Lower leg skin (tissue), 4 donors: ENCODE measurements around the gene BCAT1. TPM values are rescaled to one million over a fixed set of nuclear protein-coding genes. Genes with fewer than 3 reads are reported as not detected.
"Not testable (repeated sequence)": the region's sequence is repeated elsewhere in the genome, so short reads cannot be mapped to it uniquely, and the experiment has no call there.

Experiments used
- DNase-seq, 2 donors: peaks; one replicate each; pipeline ENCODE4 v3.0.0-alpha.2; 2019; ENCODE audit warnings: low spot score in 2 of 2
- H3K4me3 ChIP-seq: fragments of 200-600 bp; sonication (generic); 2 replicates; pipeline ENCODE4 v1.5.1; 2017; ENCODE audit warnings: mild to moderate bottlenecking, low read depth; ENCODE audit not compliant: poor library complexity, severe bottlenecking
- POLR2A ChIP-seq, 2 donors: fragments of 450-650 bp; IDR thresholded peaks; one replicate each; pipeline ENCODE4 v1.6.1; 2016 to 2017; ENCODE audit warnings: antibody characterized with exemption in 2 of 2, mild to moderate bottlenecking in 1 of 2, moderate library complexity in 1 of 2
- WGBS, 2 donors: methylation state at CpG; one replicate each; pipeline ENCODE4 v1.1.5; 2018; 5-methylcytosine and 5-hydroxymethylcytosine counted together
- intact Hi-C: fragments of 100-400 bp; cut with DNase I; formaldehyde crosslinking; loops from one replicate; pipeline ENCODE4 v1.15.0; 2023; ENCODE audit warnings: low total_unique reads
- total RNA-seq, 4 donors: library from RNA; depleted of rRNA; stranded (reverse); fragments of >200 nt; gene quantifications; one replicate each; pipeline ENCODE4 v1.1.0, GENCODE V29; 2016
- TF ChIP-seq, protein P1 (sequence below), 3 donors: fragments of 450-650 bp; IDR thresholded peaks; one replicate each; pipeline ENCODE4 v1.5.1; 2016; ENCODE audit warnings: antibody characterized with exemption in 3 of 3, mild to moderate bottlenecking in 3 of 3, moderate library complexity in 2 of 3

BCAT1 gene
- total RNA-seq, 4 donors from 2014 or later = 1.0 to 4.6 (median 2.8) TPM

DNA sequence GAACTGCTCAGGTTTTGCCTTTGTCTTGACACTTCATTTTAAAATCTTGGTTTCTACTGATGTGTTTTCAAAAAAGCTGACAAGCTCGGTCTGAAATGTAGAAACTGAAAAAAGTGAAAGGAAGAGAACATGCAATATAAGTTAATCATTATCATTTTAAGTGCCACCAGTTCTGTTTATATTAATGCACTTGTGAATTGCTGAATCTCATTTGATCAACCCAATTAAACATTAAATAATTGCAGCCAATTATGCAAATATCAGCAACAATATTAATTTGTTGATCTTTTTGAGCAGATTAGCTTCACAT, 133.8 kb downstream of the BCAT1 start:
- H3K4me3 ChIP-seq = no peak overlapping the region
- TF ChIP-seq, protein P1, sequence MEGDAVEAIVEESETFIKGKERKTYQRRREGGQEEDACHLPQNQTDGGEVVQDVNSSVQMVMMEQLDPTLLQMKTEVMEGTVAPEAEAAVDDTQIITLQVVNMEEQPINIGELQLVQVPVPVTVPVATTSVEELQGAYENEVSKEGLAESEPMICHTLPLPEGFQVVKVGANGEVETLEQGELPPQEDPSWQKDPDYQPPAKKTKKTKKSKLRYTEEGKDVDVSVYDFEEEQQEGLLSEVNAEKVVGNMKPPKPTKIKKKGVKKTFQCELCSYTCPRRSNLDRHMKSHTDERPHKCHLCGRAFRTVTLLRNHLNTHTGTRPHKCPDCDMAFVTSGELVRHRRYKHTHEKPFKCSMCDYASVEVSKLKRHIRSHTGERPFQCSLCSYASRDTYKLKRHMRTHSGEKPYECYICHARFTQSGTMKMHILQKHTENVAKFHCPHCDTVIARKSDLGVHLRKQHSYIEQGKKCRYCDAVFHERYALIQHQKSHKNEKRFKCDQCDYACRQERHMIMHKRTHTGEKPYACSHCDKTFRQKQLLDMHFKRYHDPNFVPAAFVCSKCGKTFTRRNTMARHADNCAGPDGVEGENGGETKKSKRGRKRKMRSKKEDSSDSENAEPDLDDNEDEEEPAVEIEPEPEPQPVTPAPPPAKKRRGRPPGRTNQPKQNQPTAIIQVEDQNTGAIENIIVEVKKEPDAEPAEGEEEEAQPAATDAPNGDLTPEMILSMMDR (IDR thresholded peaks at IDR 0.05) = no peak
- no peak for TF ChIP-seq POLR2A (IDR thresholded peaks at IDR 0.05)
- DNase-seq = no peak
- intact Hi-C loops = no loop called here
- WGBS, 2 donors = 58 to 65% methylated on average over 1 of the region's 1 CpG

DNA sequence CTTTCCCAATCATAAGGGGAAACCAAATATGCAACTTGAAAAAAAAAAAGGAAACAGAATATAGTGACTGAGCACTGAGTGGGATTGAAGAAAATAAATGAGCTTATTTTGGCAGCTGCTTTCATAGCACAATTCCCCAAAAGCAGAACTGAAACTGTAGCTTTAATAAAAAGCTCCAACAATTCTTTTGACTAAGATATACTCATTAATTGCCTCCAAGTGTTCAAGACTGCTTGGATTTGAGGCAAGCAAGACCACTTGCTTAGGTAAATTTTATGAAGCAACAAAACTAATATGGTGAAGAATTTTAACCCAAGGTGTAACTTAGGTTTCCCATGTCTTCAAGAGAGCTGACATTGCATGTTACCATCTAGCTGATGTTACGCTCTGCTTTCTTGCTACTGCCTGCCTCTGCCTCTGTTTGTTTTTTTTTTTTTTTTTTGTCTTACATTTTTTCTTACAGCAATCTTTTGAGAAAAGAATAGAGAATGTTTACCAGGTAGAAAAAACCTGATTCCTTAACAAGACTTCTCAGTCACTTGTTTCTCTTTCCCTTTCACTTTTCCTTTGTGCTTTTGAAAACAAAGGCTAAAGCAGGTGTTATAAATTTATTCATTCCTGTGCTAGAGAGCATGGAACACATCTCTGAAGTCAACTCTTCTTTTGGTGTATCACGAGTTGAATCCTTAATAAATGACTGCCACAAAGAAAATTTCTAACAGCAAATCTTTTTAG, 134.4 kb downstream of the BCAT1 start:
- DNase-seq = no peak
- TF ChIP-seq, protein P1 (IDR thresholded peaks at IDR 0.05) = no peak
- TF ChIP-seq POLR2A (IDR thresholded peaks at IDR 0.05) = no peak
- H3K4me3 ChIP-seq = no peak overlapping the region
- WGBS, 2 donors = 66 to 78% methylated on average over 2 of the region's 2 CpGs
- intact Hi-C loops = no loop called here

DNA sequence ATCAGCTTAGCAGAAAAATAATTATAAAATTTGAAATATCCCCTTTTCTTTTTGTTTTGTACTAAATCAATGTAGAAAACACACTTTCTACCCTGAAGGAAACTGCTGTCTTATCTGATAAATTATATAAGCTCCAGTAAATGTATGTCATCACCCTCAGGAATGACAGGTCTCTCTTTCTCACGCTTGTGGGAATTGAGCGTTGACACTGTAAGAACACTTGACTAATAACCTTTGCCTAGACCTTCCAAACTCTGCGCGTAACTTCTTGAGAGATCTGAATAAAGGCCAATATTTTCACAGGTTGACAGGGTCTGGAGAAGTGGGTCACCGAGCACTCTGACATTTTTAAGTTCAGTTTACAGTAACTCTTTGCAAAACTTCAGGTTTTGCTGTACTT, 138.5 kb downstream of the BCAT1 start:
- intact Hi-C loops = no loop called here
- DNase-seq = no peak
- 89 to 95% methylated on average over 5 of the region's 5 CpGs for WGBS, 2 donors
- TF ChIP-seq, protein P1 (IDR thresholded peaks at IDR 0.05) = no peak
- no peak for TF ChIP-seq POLR2A (IDR thresholded peaks at IDR 0.05)
- H3K4me3 ChIP-seq = no peak overlapping the region

DNA sequence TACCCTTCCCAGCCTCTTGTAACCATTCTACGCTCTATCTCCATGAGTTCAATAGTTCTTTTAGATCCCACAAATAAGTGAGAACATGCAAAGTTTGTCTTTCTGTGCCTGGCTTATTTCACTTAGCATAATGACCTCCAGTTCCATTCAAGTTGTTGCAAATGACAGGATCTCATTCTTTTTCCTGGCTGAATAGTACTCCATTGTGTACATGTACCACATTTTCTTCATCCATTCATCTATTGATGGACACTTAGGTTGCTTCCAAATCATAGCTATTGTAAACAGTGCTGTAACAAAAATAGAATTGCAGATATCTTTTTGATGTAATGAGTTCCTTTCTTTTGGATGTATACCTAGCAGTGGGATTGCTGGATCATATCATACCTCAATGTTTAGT, 139.6 kb downstream of the BCAT1 start:
- H3K4me3 ChIP-seq, intact Hi-C loops, DNase-seq: not testable (repeated sequence)
- 100% methylated on average over 1 of the region's 1 CpG for WGBS, 2 donors

DNA sequence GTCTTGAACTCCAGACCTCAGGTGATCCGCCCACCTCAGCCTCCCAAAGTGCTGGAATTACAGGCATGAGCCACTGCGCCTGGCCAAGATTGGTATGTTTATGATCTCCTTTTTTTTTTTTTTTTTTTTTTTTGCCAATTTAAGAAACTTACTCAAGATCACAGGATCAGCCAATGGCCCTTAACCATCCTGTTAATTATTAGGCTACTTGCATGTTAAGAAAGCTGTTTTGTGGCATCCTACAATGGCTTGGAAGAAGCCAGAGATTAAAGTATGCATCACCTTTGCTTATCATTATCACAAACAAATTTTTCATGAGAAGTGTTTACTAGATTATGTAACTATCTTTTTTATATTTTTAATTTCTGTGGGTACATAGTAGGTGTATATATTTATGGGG, 140.2 kb downstream of the BCAT1 start:
- DNase-seq = no peak
- no peak overlapping the region for H3K4me3 ChIP-seq
- TF ChIP-seq POLR2A (IDR thresholded peaks at IDR 0.05) = no peak
- TF ChIP-seq, protein P1 (IDR thresholded peaks at IDR 0.05) = no peak
- intact Hi-C loops = no loop called here
- whole genome bisulfite sequencing, 2 donors = 95 to 96% methylated on average over 2 of the region's 2 CpGs

DNA sequence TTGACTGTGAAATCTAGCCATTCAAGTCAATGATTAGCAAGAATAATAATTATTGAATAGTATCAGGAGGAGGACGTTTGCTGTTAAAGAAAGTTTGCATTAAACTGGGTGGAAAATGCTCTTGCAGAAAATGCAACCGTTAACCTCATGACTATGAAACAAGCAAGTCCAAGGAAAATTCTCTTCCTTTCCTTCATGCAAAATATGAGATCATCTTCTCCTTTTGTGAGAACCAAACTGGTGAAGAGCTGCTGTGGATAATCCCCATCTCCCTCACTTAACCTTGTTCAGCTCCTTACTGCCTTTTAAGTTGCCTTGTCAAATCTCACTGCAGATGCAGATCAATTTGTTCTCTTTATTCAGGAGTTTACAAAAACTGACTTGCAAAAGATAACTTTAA, 142.5 kb downstream of the BCAT1 start:
- H3K4me3 ChIP-seq = no peak overlapping the region
- intact Hi-C loops = no loop called here
- TF ChIP-seq, protein P1 (IDR thresholded peaks at IDR 0.05) = no peak
- TF ChIP-seq POLR2A (IDR thresholded peaks at IDR 0.05) = no peak
- no peak for DNase-seq
- WGBS, 2 donors = 84 to 85% methylated on average over 2 of the region's 2 CpGs
